WI38 (cell line): Measurements from ENCODE around the gene DHODH.
"Not testable (repeated sequence)": the region's sequence is repeated elsewhere in the genome, so short reads cannot be mapped to it uniquely, and the experiment has no call there.

Source experiments
- H3K4me3 ChIP-seq: 2 replicates; pipeline ENCODE4 v1.5.1; 2011; ENCODE audit warnings: low read depth, mild to moderate bottlenecking, control low read depth, low read length
- CTCF ChIP-seq: IDR thresholded peaks from 2 replicates; pipeline ENCODE4 v1.5.1; 2012; ENCODE audit warnings: low read depth, mild to moderate bottlenecking, control low read depth, low read length

Gene DHODH

GRCh38 chr16:72043539-72043938, 35.0 kb downstream of the DHODH start:
- no peak for TF ChIP-seq CTCF
- no peak overlapping the region for H3K4me3 ChIP-seq

GRCh38 chr16:72044296-72044695, 35.8 kb downstream of the DHODH start:
- no peak overlapping the region for H3K4me3 ChIP-seq
- TF ChIP-seq CTCF: no peak

- TF ChIP-seq CTCF: no peak
- H3K4me3 ChIP-seq: no peak overlapping the region
Measured at GRCh38 chr16:72044825-72045359, 36.3 kb downstream of the DHODH start.

GRCh38 chr16:72049110-72049509, 40.6 kb downstream of the DHODH start:
- TF ChIP-seq CTCF: no peak
- no peak overlapping the region for H3K4me3 ChIP-seq

- no peak overlapping the region for H3K4me3 ChIP-seq
- TF ChIP-seq CTCF: no peak
Measured at GRCh38 chr16:72050769-72051464, 42.4 kb downstream of the DHODH start.

GRCh38 chr16:72051818-72052217, 43.3 kb downstream of the DHODH start:
- H3K4me3 ChIP-seq: no peak overlapping the region
- TF ChIP-seq CTCF: no peak

GRCh38 chr16:72054254-72054847, 45.8 kb downstream of the DHODH start, which contains the start of gene HP:
HP (plus strand) TSS chr16:72054505; CDS start chr16:72054653, 148 bp downstream.
- H3K4me3 ChIP-seq: not testable (repeated sequence)
